Measurements from ENCODE around the gene ETFBKMT.

Gene ETFBKMT

GRCh38 chr12:31620311-31620710 is 39.2 kb upstream of the ETFBKMT start:
- Histone ChIP-seq H3F3A (ENCODE audit: insufficient read depth, low read length) (no peaks in the 10 kb centered on the region), H3K27ac (ENCODE audit: low read length) (no peak overlapping the region), H4K20me1 (ENCODE audit: insufficient read depth, low read length) (no peaks in the 10 kb centered on the region), H3K4me1 (ENCODE audit: low read length) (peaks cover 7% of the 10 kb centered on the region; the same call in 1 of the 2 replicates), H2AFZ (ENCODE audit: low read length) (no peak overlapping the region), H3K9ac (ENCODE audit: low read length) (no peak overlapping the region), H3K79me2 (ENCODE audit: low read length) (no peaks in the 10 kb centered on the region), H3K4me3 (ENCODE audit: low read length) (no peak overlapping the region), H3K9me3 (replicated peaks; ENCODE audit: insufficient read depth, low read length) (no peaks in the 10 kb centered on the region), H3K4me2 (ENCODE audit: low read depth, low read length) (no peak overlapping the region), H3K9me2 (replicated peaks; ENCODE audit: insufficient read depth, low read length) (no peaks in the 10 kb centered on the region), H3K27me3 (replicated peaks; ENCODE audit: insufficient read depth, low read length) (no peaks in the 10 kb centered on the region), H3K36me3 (replicated peaks; ENCODE audit: insufficient read depth, low read length) (no peaks in the 10 kb centered on the region)
- DNase-seq: no peak
- TF ChIP-seq, protein P1, sequence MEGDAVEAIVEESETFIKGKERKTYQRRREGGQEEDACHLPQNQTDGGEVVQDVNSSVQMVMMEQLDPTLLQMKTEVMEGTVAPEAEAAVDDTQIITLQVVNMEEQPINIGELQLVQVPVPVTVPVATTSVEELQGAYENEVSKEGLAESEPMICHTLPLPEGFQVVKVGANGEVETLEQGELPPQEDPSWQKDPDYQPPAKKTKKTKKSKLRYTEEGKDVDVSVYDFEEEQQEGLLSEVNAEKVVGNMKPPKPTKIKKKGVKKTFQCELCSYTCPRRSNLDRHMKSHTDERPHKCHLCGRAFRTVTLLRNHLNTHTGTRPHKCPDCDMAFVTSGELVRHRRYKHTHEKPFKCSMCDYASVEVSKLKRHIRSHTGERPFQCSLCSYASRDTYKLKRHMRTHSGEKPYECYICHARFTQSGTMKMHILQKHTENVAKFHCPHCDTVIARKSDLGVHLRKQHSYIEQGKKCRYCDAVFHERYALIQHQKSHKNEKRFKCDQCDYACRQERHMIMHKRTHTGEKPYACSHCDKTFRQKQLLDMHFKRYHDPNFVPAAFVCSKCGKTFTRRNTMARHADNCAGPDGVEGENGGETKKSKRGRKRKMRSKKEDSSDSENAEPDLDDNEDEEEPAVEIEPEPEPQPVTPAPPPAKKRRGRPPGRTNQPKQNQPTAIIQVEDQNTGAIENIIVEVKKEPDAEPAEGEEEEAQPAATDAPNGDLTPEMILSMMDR (IDR thresholded peaks at IDR 0.05; ENCODE audit: low read length): no peak
- no peak for TF ChIP-seq EZH2phosphoT487 (IDR thresholded peaks at IDR 0.05; ENCODE audit: low read length)
- TF ChIP-seq EZH2 (optimal IDR thresholded peaks at IDR 0.05; ENCODE audit: low read depth, low read length): no peak

GRCh38 chr12:31622038-31622437 is 37.5 kb upstream of the ETFBKMT start:
- TF ChIP-seq EZH2 (optimal IDR thresholded peaks at IDR 0.05; ENCODE audit: low read depth, low read length) (no peak), EZH2phosphoT487 (IDR thresholded peaks at IDR 0.05; ENCODE audit: low read length) (no peak)
- TF ChIP-seq, protein P1 (IDR thresholded peaks at IDR 0.05; ENCODE audit: low read length): no peak
- no peaks in the 10 kb centered on the region for H3K36me3 ChIP-seq (replicated peaks; ENCODE audit: insufficient read depth, low read length)
- no peak for DNase-seq
- H3K4me2 ChIP-seq (ENCODE audit: low read depth, low read length): no peak overlapping the region
- no peaks in the 10 kb centered on the region for H3K27me3 ChIP-seq (replicated peaks; ENCODE audit: insufficient read depth, low read length)
- H2AFZ ChIP-seq (ENCODE audit: low read length): no peak overlapping the region
- H4K20me1 ChIP-seq (ENCODE audit: insufficient read depth, low read length): no peaks in the 10 kb centered on the region
- H3K9me2 ChIP-seq (replicated peaks; ENCODE audit: insufficient read depth, low read length): no peaks in the 10 kb centered on the region
- H3K79me2 ChIP-seq (ENCODE audit: low read length): no peaks in the 10 kb centered on the region
- no peak overlapping the region for H3K9ac ChIP-seq (ENCODE audit: low read length)
- H3K4me3 ChIP-seq (ENCODE audit: low read length): no peak overlapping the region
- H3F3A ChIP-seq (ENCODE audit: insufficient read depth, low read length): no peaks in the 10 kb centered on the region
- no peaks in the 10 kb centered on the region for H3K9me3 ChIP-seq (replicated peaks; ENCODE audit: insufficient read depth, low read length)
- no peak overlapping the region for H3K27ac ChIP-seq (ENCODE audit: low read length)
- peaks cover 7% of the 10 kb centered on the region; the same call in 1 of the 2 replicates for H3K4me1 ChIP-seq (ENCODE audit: low read length)

DNA sequence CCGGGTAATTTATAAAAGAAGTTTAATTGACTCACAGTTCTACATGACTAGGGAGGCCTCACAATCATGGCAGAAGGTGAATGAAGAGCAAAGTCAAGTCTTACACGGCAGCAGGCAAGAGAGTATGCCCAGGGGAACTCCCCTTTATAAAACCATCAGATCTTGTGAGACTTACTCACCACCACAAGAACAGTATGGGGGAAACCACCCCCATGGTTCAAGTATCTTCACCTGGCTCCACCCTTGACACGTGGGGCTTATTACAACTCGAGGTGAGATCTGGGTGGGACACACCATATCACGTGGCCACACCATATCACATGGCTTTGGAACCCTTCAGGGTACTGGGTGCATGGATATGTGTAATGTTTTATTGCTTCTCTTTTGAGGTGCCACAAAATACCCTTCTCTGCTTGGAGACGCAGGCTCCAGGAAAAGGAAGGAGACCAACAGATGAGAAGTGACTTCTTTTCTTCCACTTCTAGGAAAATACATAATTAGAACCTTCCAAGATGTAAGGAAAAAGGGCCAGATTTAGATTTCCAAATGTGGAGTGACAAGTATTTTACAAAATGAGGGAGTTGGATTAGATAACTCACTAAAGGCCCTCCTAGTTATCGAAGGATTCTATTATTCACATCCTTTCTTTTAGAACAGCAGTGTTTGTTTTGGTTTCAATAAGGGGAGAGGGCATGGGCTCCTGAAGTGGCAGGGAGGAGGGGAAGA is 33.1 kb upstream of the ETFBKMT start:
- Histone ChIP-seq H4K20me1 (ENCODE audit: insufficient read depth, low read length) (no peaks in the 10 kb centered on the region), H3K4me2 (ENCODE audit: low read depth, low read length) (no peak overlapping the region), H3K4me3 (ENCODE audit: low read length) (no peak overlapping the region), H3K27ac (ENCODE audit: low read length) (no peak overlapping the region), H3F3A (ENCODE audit: insufficient read depth, low read length) (no peaks in the 10 kb centered on the region), H3K9me2 (replicated peaks; ENCODE audit: insufficient read depth, low read length) (no peaks in the 10 kb centered on the region), H3K9me3 (replicated peaks; ENCODE audit: insufficient read depth, low read length) (no peaks in the 10 kb centered on the region), H2AFZ (ENCODE audit: low read length) (no peak overlapping the region), H3K36me3 (replicated peaks; ENCODE audit: insufficient read depth, low read length) (no peaks in the 10 kb centered on the region), H3K79me2 (ENCODE audit: low read length) (no peaks in the 10 kb centered on the region), H3K27me3 (replicated peaks; ENCODE audit: insufficient read depth, low read length) (no peaks in the 10 kb centered on the region), H3K4me1 (ENCODE audit: low read length) (no peaks in the 10 kb centered on the region), H3K9ac (ENCODE audit: low read length) (no peak overlapping the region)
- DNase-seq: no peak
- TF ChIP-seq EZH2phosphoT487 (IDR thresholded peaks at IDR 0.05; ENCODE audit: low read length) (no peak), EZH2 (optimal IDR thresholded peaks at IDR 0.05; ENCODE audit: low read depth, low read length) (no peak)
- TF ChIP-seq, protein P1 (IDR thresholded peaks at IDR 0.05; ENCODE audit: low read length): no peak
